Dendritic cell treated with granulocyte-macrophage colony-stimulating factor and Interleukin-4, amounts not matched to agents 40 ng/mL and 50 ng/mL, for 4 days (primary cell): Measurements from ENCODE around the gene CALHM2.
"Not testable (repeated sequence)": the region's sequence is repeated elsewhere in the genome, so short reads cannot be mapped to it uniquely, and the experiment has no call there.

Source experiments
- H3K27ac Mint-ChIP-seq: one replicate; pipeline ENCODE4 v1.8.0; 2022; ENCODE audit warnings: mild to moderate bottlenecking, mixed read lengths
- H3K27me3 Mint-ChIP-seq: one replicate; pipeline ENCODE4 v1.8.0; 2022; ENCODE audit warnings: mild to moderate bottlenecking, mixed read lengths
- H3K36me3 Mint-ChIP-seq: one replicate; pipeline ENCODE4 v1.8.0; 2022; ENCODE audit warnings: low read depth, mixed read lengths
- H3K4me1 Mint-ChIP-seq: one replicate; pipeline ENCODE4 v1.8.0; 2022; ENCODE audit warnings: low read depth, mixed read lengths
- H3K4me3 Mint-ChIP-seq: one replicate; pipeline ENCODE4 v1.8.0; 2022; ENCODE audit warnings: mild to moderate bottlenecking, moderate library complexity, mixed read lengths
- H3K9me3 Mint-ChIP-seq: one replicate; pipeline ENCODE4 v1.8.0; 2022; ENCODE audit warnings: mixed read lengths
- intact Hi-C: fragments of 100-400 bp; cut with micrococcal nuclease; formaldehyde crosslinking; loops from one replicate; pipeline ENCODE4 v1.15.0; 2022

Gene CALHM2

GRCh38 chr10:103487410-103487708, 35.2 kb upstream of the CALHM2 start:
- Mint-ChIP-seq H3K9me3 (no peaks in the 10 kb centered on the region), H3K27ac (no peak overlapping the region), H3K4me3 (no peak overlapping the region), H3K4me1 (peaks cover 6% of the 10 kb centered on the region), H3K36me3 (no peaks in the 10 kb centered on the region), H3K27me3 (peaks cover 26% of the 10 kb centered on the region)
- intact Hi-C loops, result no loop called here

GRCh38 chr10:103486635-103487409, 34.7 kb upstream of the CALHM2 start:
- H3K27ac Mint-ChIP-seq, intact Hi-C loops, H3K9me3 Mint-ChIP-seq, H3K36me3 Mint-ChIP-seq, H3K4me3 Mint-ChIP-seq, H3K4me1 Mint-ChIP-seq: not testable (repeated sequence)
- peaks cover 20% of the 10 kb centered on the region for H3K27me3 Mint-ChIP-seq

- intact Hi-C loops, result loop anchor here (5.0 kb wide), 1 partner anchor 35 kb away; no protein-coding TSS in a partner anchor
- H3K27ac Mint-ChIP-seq, result no peak overlapping the region
- H3K9me3 Mint-ChIP-seq, result no peaks in the 10 kb centered on the region
- peaks cover 3% of the 10 kb centered on the region for H3K27me3 Mint-ChIP-seq
- H3K36me3 Mint-ChIP-seq, result no peaks in the 10 kb centered on the region
- peaks cover 28% of the 10 kb centered on the region for H3K4me1 Mint-ChIP-seq
- no peak overlapping the region for H3K4me3 Mint-ChIP-seq
Measured at GRCh38 chr10:103481974-103482531, 29.9 kb upstream of the CALHM2 start.

- intact Hi-C loops, result loop anchor here (5.0 kb wide), 1 partner anchor 33 kb away; no protein-coding TSS in a partner anchor
Measured at GRCh38 chr10:103480521-103480920, 28.4 kb upstream of the CALHM2 start.

GRCh38 chr10:103479135-103479534, 27.0 kb upstream of the CALHM2 start, which contains the start of gene CALHM3:
Gene CALHM3 (minus strand): TSS chr10:103479240. CDS start chr10:103479032, 208 bp downstream.
- H3K4me1 Mint-ChIP-seq, result peaks cover 28% of the 10 kb centered on the region
- H3K27me3 Mint-ChIP-seq, result no peaks in the 10 kb centered on the region
- H3K4me3 Mint-ChIP-seq, result no peak within 1 kb of the TSS
- intact Hi-C loops, result no loop called here
- H3K27ac Mint-ChIP-seq, result peak within 1 kb of the TSS; percentile 22
- no peaks in the 10 kb centered on the region for H3K36me3 Mint-ChIP-seq
- no peaks in the 10 kb centered on the region for H3K9me3 Mint-ChIP-seq

More at GRCh38 chr10:103480521-103480920, 28.4 kb upstream of the CALHM2 start:
- no peak overlapping the region for H3K4me3 Mint-ChIP-seq
- no peaks in the 10 kb centered on the region for H3K36me3 Mint-ChIP-seq
- H3K27me3 Mint-ChIP-seq, result no peaks in the 10 kb centered on the region
- H3K9me3 Mint-ChIP-seq, result no peaks in the 10 kb centered on the region
- H3K4me1 Mint-ChIP-seq, result peaks cover 29% of the 10 kb centered on the region
- no peak overlapping the region for H3K27ac Mint-ChIP-seq

- Mint-ChIP-seq H3K4me1 (peaks cover 28% of the 10 kb centered on the region), H3K4me3 (no peak overlapping the region), H3K9me3 (no peaks in the 10 kb centered on the region), H3K27ac (no peak overlapping the region), H3K36me3 (no peaks in the 10 kb centered on the region), H3K27me3 (no peaks in the 10 kb centered on the region)
- intact Hi-C loops, result no loop called here
Measured at GRCh38 chr10:103478671-103479070, 26.5 kb upstream of the CALHM2 start.

- Mint-ChIP-seq H3K9me3 (no peaks in the 10 kb centered on the region), H3K4me1 (peaks cover 45% of the 10 kb centered on the region), H3K36me3 (no peaks in the 10 kb centered on the region), H3K4me3 (no peak overlapping the region), H3K27me3 (no peaks in the 10 kb centered on the region), H3K27ac (peak overlapping the region; percentile 41)
- intact Hi-C loops, result no loop called here
Measured at GRCh38 chr10:103476046-103476768, 24.0 kb upstream of the CALHM2 start.

GRCh38 chr10:103475437-103475836, 23.3 kb upstream of the CALHM2 start:
- Mint-ChIP-seq H3K4me3 (no peak overlapping the region), H3K27ac (no peak overlapping the region), H3K36me3 (no peaks in the 10 kb centered on the region), H3K27me3 (no peaks in the 10 kb centered on the region), H3K4me1 (peaks cover 47% of the 10 kb centered on the region), H3K9me3 (no peaks in the 10 kb centered on the region)
- intact Hi-C loops, result no loop called here

- no peaks in the 10 kb centered on the region for H3K36me3 Mint-ChIP-seq
- H3K27me3 Mint-ChIP-seq, result no peaks in the 10 kb centered on the region
- H3K9me3 Mint-ChIP-seq, result no peaks in the 10 kb centered on the region
- H3K4me3 Mint-ChIP-seq, result no peak overlapping the region
- intact Hi-C loops, result no loop called here
- H3K4me1 Mint-ChIP-seq, result peaks cover 49% of the 10 kb centered on the region
- H3K27ac Mint-ChIP-seq, result no peak overlapping the region
Measured at GRCh38 chr10:103474077-103474476, 21.9 kb upstream of the CALHM2 start.

- no peaks in the 10 kb centered on the region for H3K27me3 Mint-ChIP-seq
- H3K9me3 Mint-ChIP-seq, result no peaks in the 10 kb centered on the region
- H3K27ac Mint-ChIP-seq, result no peak overlapping the region
- no peaks in the 10 kb centered on the region for H3K36me3 Mint-ChIP-seq
- H3K4me1 Mint-ChIP-seq, result peaks cover 55% of the 10 kb centered on the region
- intact Hi-C loops, result no loop called here
- H3K4me3 Mint-ChIP-seq, result no peak overlapping the region
Measured at GRCh38 chr10:103473261-103473671, 21.1 kb upstream of the CALHM2 start.

GRCh38 chr10:103472005-103472404, 19.8 kb upstream of the CALHM2 start:
- no peaks in the 10 kb centered on the region for H3K27me3 Mint-ChIP-seq
- peak overlapping the region; percentile 52 for H3K4me3 Mint-ChIP-seq
- H3K9me3 Mint-ChIP-seq, result no peaks in the 10 kb centered on the region
- H3K4me1 Mint-ChIP-seq, result peaks cover 67% of the 10 kb centered on the region
- peak overlapping the region; percentile 81 for H3K27ac Mint-ChIP-seq
- intact Hi-C loops, result no loop called here
- no peaks in the 10 kb centered on the region for H3K36me3 Mint-ChIP-seq

- H3K9me3 Mint-ChIP-seq, result no peaks in the 10 kb centered on the region
- peaks cover 69% of the 10 kb centered on the region for H3K4me1 Mint-ChIP-seq
- no peaks in the 10 kb centered on the region for H3K36me3 Mint-ChIP-seq
- intact Hi-C loops, result no loop called here
- no peak overlapping the region for H3K4me3 Mint-ChIP-seq
- H3K27ac Mint-ChIP-seq, result peak overlapping the region; percentile 81
- H3K27me3 Mint-ChIP-seq, result no peaks in the 10 kb centered on the region
Measured at GRCh38 chr10:103470761-103471653, 18.8 kb upstream of the CALHM2 start.

GRCh38 chr10:103469201-103469600, 17.0 kb upstream of the CALHM2 start:
- Mint-ChIP-seq H3K9me3 (no peaks in the 10 kb centered on the region), H3K27ac (peak overlapping the region; percentile 10), H3K36me3 (no peaks in the 10 kb centered on the region), H3K4me1 (peaks cover 81% of the 10 kb centered on the region), H3K27me3 (no peaks in the 10 kb centered on the region), H3K4me3 (no peak overlapping the region)
- intact Hi-C loops, result no loop called here
